H1 (cell line): ENCODE measurements around the gene KATNAL2. TPM values are rescaled to one million over a fixed set of nuclear protein-coding genes. Genes with fewer than 3 reads are reported as not detected.

ENCODE experiments used
- CBX8 ChIP-seq: fragments of 300-800, 300-1000 bp; sonication (generic); IDR thresholded peaks from 2 replicates; pipeline ENCODE4 v1.7.1; 2016; ENCODE audit warnings: low read depth, low read length, borderline replicate concordance
- CHD2 ChIP-seq: IDR thresholded peaks from 2 replicates; pipeline ENCODE4 v1.6.1; 2012; ENCODE audit warnings: low read length, improper control_type of control experiment
- EGR1 ChIP-seq: IDR thresholded peaks from 2 replicates; pipeline ENCODE4 v1.6.1; 2011; ENCODE audit warnings: low read depth, low read length, borderline replicate concordance
- EP300 ChIP-seq, 2 experiments: IDR thresholded peaks; 1 replicate in 1 of 2; 2 replicates in 1 of 2; pipeline ENCODE4 v1.6.1; 2011 to 2012; ENCODE audit warnings: low read depth in 2 of 2, low read length in 2 of 2, mild to moderate bottlenecking in 2 of 2, borderline replicate concordance in 1 of 2, inconsistent platforms in 1 of 2, moderate library complexity in 1 of 2
- FOSL1 ChIP-seq: IDR thresholded peaks from 2 replicates; pipeline ENCODE4 v1.6.1; 2011; ENCODE audit warnings: mild to moderate bottlenecking, low read depth, low read length, moderate library complexity; ENCODE audit not compliant: insufficient read depth
- HDAC6 ChIP-seq: IDR thresholded peaks from one replicate; pipeline ENCODE4 v1.7.1; 2012; ENCODE audit warnings: low read depth, mild to moderate bottlenecking, inconsistent platforms, low read length, moderate library complexity
- KDM5A ChIP-seq: fragments of 200-600 bp; IDR thresholded peaks from 2 replicates; pipeline ENCODE4 v1.7.1; 2012; ENCODE audit warnings: mild to moderate bottlenecking, low read length, inconsistent platforms, mixed read lengths
- RAD21 ChIP-seq, 2 experiments: IDR thresholded peaks in 1 of 2; conservative IDR thresholded peaks in 1 of 2; 2 replicates each; pipeline ENCODE4 v1.6.1; 2011; ENCODE audit warnings: low read depth in 2 of 2, low read length in 2 of 2, improper control_type of control experiment in 1 of 2, inconsistent platforms in 1 of 2, mild to moderate bottlenecking in 1 of 2, moderate library complexity in 1 of 2
- RFX5 ChIP-seq: IDR thresholded peaks from 2 replicates; pipeline ENCODE4 v1.6.1; 2011; ENCODE audit warnings: low read depth, low read length, improper control_type of control experiment, borderline replicate concordance
- SIX5 ChIP-seq: IDR thresholded peaks from 2 replicates; pipeline ENCODE4 v1.6.1; 2011; ENCODE audit warnings: mild to moderate bottlenecking, low read depth, low read length
- polyA plus RNA-seq, 7 experiments: library from polyadenylated mRNA; depleted of rRNA in 3 of 7; stranded (reverse) in 5 of 7; unstranded in 2 of 7; fragments of >200 nt in 5 of 7; fragments of 200-250 nt in 2 of 7; gene quantifications; 1 replicate in 5 of 7; 2 replicates in 1 of 7; 4 replicates in 1 of 7; pipeline versions ENCODE4 v1.2.1 to v1.2.3, GENCODE V29; 2011 to 2013; ENCODE audit warnings: missing spikeins in 2 of 7, mixed read lengths in 2 of 7
- total RNA-seq: library from RNA; stranded (reverse); fragmentation: NEBNext Ultra II Directional; extraction: Animal tissue kit (Norgen Biotek cat#: 25700); gene quantifications from 2 replicates; pipeline ENCODE4 v1.2.1, GENCODE V29; 2021
- TF ChIP-seq, protein P1 (sequence below): IDR thresholded peaks from 2 replicates; pipeline ENCODE4 v1.6.1; 2012; ENCODE audit warnings: inconsistent platforms

KATNAL2 gene
- total and polyA plus RNA-seq, 2 of the 8 experiments (the other 6 are each of a cell fraction or from before 2014, with no cell fraction given), result 10.0 to 15.2 TPM

DNA sequence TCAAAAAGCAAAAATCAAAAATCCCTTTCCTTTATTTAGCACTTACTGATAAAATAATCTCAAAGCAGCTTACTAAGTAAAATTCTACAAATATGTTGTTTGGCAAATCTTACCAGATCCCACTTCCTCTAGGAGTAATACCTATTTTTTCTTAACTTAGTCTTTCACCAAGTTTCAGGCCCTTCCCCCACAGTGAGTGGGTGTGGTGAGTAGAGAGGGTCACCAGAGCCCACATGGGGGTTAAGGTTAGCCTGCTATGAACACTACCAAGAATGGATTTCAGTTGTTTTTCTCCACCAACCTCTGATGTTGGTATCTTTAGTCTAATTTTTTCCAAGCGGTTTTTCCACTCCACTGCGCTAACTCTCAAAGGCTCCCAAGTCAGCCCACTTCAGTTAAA, 23.3 kb upstream of the KATNAL2 start (continued):
- no peak for TF ChIP-seq EP300 (IDR thresholded peaks at IDR 0.05; ENCODE audit: borderline replicate concordance in 1 of 2, low read depth in 2 of 2, low read length in 2 of 2)
- TF ChIP-seq RAD21 (IDR thresholded peaks at IDR 0.05 in 1 of 2, conservative IDR thresholded peaks at IDR 0.05 in 1 of 2; ENCODE audit: low read depth in 2 of 2, low read length in 2 of 2), result no peak
- no peak for TF ChIP-seq FOSL1
- no peak for TF ChIP-seq RFX5
- TF ChIP-seq HDAC6, result no peak
- no peak for TF ChIP-seq EGR1
- TF ChIP-seq KDM5A, result no peak
- TF ChIP-seq, protein P1, sequence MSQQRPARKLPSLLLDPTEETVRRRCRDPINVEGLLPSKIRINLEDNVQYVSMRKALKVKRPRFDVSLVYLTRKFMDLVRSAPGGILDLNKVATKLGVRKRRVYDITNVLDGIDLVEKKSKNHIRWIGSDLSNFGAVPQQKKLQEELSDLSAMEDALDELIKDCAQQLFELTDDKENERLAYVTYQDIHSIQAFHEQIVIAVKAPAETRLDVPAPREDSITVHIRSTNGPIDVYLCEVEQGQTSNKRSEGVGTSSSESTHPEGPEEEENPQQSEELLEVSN, result no peak
- no peak for TF ChIP-seq SIX5
- TF ChIP-seq CBX8, result no peak
- TF ChIP-seq CHD2, result no peak
